GM21717 (cell line): Measurements from ENCODE around the gene TFCP2L1.
"Not testable (repeated sequence)": the region's sequence is repeated elsewhere in the genome, so short reads cannot be mapped to it uniquely, and the experiment has no call there.

Experiments
- ATAC-seq: cut with Tn5 transposase; IDR thresholded peaks from one replicate; pipeline ENCODE4 v1.9.1; 2021; ENCODE audit warnings: mild to moderate bottlenecking, moderate library complexity; ENCODE audit not compliant: unreplicated experiment

The TFCP2L1 gene

GRCh38 chr2:121272596-121272995 is 12.4 kb downstream of the TFCP2L1 start:
- ATAC-seq = no peak

- not testable (repeated sequence) for ATAC-seq
Measured at GRCh38 chr2:121269436-121269835, 15.6 kb downstream of the TFCP2L1 start.

DNA sequence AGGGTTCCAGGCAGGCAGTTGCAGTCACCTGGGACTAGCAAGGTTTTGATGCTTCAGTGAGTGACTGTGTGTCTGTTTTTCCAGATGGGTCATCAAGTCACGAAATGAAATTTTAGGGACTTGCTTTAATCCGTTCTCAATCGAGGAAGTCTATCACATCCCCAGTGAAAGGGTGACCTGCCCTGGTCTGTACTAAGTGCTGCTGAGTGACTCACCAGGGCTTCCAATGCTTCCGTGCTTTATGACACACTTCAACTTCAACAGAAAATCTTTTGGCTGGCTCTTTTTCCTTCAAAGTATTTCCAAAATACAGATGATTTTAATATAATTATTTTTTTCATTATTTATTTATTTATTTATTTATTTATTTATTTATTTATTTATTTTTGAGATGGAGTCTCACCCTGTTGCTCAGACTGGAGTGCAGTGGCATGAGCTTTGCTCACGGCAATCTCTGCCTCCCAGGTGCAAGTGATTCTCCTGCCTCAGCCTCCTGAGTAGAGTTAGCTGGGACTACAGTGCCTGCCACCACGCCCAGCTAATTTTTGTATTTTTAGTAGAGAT is 18.4 kb downstream of the TFCP2L1 start:
- ATAC-seq = no peak

DNA sequence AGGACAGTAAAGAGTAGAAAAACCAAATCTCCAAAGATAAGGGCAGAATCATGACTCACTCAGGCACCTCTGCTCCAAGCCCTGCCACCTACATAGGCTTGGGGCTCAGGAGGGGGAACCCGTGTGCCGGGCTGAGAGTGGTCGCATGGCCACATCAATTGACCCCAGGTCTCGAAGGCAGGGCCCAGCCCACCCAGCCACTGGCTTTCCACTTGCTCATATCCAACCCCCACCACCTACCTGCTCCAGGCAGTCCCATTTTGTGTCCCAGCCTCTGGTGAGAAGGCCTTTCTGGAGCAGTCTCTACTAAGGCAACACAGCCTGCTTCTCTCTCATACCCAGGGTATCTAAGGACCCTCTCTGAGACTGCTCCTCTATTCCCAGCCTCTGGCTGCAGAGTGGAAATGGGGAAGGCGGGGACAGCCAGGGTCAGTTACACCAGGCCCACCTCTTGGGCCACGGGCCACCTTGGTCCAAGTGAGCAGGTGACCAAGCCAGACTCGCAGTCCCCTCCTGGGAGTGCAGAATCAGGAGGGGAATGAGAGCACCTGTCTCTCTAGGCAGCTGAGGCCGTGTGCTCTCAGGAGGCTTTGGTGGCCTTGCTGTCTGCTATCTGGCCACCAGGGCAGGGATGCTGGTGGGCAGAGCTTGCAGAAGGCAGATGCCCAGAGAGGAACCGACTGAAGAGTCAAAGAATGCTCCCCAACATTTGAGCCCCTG is 20.8 kb downstream of the TFCP2L1 start:
- no peak for ATAC-seq

GRCh38 chr2:121260370-121261154 is 24.4 kb downstream of the TFCP2L1 start:
- no peak for ATAC-seq

- ATAC-seq = no peak
Measured at GRCh38 chr2:121258051-121258450, 27.0 kb downstream of the TFCP2L1 start.

DNA sequence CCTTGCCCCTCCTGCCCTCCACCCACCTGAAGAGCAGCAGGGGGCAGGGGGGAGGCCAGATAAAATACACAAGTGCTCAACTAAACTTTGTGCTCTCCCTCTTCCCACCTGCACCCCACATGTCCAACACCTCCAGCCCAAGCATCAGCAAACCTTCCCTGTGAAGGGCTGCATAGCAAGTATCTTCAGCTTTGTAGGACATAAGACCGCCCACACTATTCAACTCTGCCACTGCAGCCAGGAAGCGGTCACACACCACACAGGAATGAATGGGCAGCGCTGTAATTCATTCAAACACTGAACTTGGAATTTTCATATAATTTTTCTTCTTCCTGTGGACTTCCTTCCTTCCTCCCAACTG is 27.5 kb downstream of the TFCP2L1 start:
- ATAC-seq = no peak

GRCh38 chr2:121256720-121257479 is 28.1 kb downstream of the TFCP2L1 start:
- ATAC-seq = no peak

GRCh38 chr2:121255358-121255757 is 29.6 kb downstream of the TFCP2L1 start:
- ATAC-seq = no peak

DNA sequence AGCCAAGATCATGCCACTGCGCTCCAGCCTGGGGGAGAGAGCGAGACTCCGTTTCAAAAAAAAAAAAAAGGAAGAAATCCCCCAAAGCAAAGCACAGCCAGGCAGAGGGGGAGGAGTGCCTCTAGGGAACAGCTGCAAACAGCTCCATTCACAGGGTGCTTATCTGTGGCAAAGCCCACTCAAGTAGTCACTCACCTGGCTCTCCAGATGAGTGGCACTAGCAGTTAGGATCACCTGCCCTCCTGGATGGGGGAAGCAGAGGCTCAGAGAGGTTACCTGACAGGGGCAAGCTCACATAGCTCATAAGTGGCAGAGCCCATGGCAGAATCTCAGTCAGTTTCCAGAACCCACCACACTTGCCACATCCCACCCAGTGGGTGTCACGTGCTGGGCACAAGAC is 30.3 kb downstream of the TFCP2L1 start:
- no peak for ATAC-seq

- no peak for ATAC-seq
Measured at GRCh38 chr2:121253674-121254240, 31.2 kb downstream of the TFCP2L1 start.

GRCh38 chr2:121253021-121253673 is 31.9 kb downstream of the TFCP2L1 start:
- no peak for ATAC-seq

DNA sequence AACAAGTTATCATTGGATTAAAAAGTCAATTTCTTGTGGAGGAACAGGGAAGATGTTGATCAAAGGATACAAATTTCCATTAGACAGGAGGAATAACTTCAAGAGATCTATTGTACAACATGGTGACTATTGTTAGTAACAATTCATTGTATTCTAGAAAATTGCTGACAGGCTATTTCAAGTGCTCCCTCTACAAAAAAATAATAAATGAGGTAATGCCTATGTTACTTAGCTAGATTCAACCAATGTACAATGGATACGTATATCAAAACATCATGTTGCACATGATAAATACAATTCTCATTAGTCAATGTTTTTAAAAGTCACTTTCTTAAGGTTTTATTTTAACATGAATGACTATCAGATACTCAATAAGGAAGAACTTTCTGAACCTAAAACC is 33.5 kb downstream of the TFCP2L1 start:
- no peak for ATAC-seq

DNA sequence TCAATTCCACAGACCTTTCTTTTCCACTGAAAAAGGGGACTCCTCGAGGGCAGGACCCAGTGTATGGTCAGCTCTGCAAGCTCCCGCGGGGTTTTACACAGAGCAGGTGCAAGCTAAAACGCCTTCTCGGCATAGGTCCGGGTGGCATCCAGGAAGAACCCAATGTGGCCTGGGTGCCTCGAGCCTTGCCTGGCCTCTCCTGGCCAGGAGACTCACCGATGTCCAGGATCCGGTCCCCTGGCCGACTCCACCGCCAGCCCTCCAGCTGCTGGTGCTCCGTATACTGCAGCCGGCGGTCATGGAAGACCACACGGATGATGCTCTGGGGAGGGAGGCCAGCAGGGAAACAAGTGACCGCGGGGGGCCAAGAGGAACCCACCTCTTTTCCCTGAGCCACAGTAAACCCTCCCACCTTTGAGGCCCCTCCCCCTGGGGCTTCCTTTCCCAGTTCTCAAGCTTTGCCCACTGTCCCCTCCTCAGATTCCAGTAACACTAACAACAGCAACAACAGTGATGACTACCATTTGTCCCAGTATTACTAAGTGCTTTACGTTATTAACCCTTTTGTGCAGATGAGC is 36.1 kb downstream of the TFCP2L1 start:
- ATAC-seq = no peak

GRCh38 chr2:121247971-121248370 is 37.0 kb downstream of the TFCP2L1 start:
- no peak for ATAC-seq

GRCh38 chr2:121247534-121247933 is 37.5 kb downstream of the TFCP2L1 start:
- no peak for ATAC-seq

- ATAC-seq = no peak
Measured at GRCh38 chr2:121246704-121247255, 38.2 kb downstream of the TFCP2L1 start.

DNA sequence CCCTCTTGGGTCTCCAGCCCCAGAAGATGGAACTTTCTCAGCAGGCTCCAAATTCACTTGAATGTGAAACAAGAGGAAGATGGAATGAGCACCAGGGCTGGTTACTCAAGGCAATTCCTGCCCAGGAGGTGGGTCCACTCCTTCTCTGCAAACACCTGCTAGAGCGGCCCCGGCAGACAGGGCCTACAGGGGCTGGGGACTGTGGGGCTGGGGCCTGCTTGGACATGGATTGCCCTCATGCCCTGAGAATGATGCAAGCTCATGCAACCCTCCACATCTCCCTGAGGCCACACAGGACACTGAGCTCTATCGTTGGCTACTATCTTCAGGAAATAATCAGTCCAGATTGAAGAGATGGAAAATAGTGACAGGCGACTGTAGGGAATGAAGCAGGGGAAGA is 39.1 kb downstream of the TFCP2L1 start:
- ATAC-seq = no peak

- no peak for ATAC-seq
Measured at GRCh38 chr2:121245120-121245820, 39.7 kb downstream of the TFCP2L1 start.
